H4 (cell line): ENCODE measurements around the gene JMJD6. TPM values are rescaled to one million over a fixed set of nuclear protein-coding genes. Genes with fewer than 3 reads are reported as not detected.

Experiments
- DNase-seq: peaks from one replicate; pipeline ENCODE4 v3.0.0-alpha.2; 2015; ENCODE audit warnings: low spot score
- total RNA-seq: library from RNA; depleted of rRNA; stranded (reverse); fragments of >200 nt; shearing (Covaris generic); gene quantifications from 2 replicates; pipeline ENCODE4 v1.2.3, GENCODE V29; 2014

JMJD6 gene
- total RNA-seq, 1 experiment from 2014 or later = 33.4 TPM

DNA sequence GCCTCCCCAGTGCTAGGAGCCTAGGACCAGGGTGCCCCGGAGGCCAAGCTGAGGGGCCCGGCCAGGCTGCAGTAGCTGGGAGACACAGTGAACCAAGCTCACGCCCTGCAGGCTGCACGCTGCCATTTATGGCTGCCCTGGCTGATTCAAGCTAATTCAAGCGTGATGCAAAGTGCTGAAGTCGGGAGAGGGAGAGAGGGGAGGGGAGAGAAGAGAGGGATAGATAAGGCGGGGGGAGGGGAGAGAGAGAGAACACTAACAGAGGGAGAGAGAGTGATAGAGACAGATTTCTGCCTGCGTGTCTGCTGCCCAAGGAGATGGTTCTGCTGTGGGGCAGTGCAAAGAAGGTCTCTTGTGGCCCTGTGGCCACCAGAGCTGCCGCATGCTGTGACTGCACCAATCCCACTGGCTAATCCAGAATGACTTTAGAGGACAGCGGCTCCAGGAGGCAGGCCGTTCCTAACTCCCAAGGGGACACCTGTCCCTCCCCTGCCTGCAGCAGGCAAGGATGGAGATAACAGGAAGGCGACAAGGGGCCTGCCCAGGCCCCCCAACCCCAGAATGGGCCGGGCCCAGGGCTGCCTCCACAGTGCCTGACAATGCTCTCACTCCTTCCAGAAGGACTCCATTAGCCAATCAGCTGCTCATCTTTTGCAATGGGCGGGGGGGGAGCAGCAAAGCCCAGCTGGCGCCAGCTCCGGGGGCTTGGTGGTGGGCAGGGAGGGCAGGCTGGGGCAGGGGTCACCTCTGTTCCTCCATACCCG is 28.5 kb downstream of the JMJD6 start:
- DNase-seq = no peak

DNA sequence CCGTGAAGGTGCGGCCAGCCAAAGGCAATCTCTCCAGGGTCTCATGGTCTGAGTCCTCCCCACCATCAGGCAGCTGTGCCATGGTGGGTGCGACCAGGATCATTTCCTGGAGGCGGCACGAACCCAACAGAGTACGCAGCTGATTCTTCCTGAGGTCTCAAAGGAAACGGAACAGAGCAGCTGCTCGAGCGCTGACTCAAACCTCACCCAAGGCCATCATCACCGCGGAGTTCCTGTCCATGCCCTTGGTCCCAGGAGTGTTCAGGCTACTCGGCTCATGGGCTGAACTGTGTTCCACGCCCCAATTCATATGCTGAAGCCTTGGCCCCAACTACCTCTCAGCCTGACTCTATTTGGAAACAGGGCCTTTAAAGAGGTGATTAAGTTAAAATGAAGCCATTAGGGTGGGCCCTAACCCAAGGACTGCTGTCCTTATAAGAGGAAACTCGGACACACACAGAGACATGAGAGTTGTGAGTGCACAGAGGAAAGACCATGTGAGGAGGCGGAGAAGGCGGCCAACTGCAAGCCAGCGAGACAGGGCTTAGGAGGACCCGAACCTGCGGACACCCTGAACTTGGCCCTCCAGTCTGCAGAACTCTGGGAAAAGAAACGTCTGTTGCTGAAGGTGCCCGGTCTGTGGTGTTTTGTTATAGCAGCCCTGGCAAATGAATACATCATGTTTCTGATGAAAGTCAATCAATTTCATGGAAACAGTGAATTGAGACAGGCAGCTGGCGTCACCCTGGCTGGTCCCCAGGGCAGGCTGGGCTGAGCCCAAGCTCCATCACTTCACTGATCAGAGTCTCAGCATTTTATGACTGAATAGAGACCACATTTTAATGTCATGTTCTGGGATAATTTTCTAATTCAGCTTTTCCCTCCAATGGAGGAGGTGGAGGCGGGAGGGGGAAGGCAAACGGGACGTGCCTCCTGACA is 29.4 kb downstream of the JMJD6 start:
- DNase-seq = no peak

DNA sequence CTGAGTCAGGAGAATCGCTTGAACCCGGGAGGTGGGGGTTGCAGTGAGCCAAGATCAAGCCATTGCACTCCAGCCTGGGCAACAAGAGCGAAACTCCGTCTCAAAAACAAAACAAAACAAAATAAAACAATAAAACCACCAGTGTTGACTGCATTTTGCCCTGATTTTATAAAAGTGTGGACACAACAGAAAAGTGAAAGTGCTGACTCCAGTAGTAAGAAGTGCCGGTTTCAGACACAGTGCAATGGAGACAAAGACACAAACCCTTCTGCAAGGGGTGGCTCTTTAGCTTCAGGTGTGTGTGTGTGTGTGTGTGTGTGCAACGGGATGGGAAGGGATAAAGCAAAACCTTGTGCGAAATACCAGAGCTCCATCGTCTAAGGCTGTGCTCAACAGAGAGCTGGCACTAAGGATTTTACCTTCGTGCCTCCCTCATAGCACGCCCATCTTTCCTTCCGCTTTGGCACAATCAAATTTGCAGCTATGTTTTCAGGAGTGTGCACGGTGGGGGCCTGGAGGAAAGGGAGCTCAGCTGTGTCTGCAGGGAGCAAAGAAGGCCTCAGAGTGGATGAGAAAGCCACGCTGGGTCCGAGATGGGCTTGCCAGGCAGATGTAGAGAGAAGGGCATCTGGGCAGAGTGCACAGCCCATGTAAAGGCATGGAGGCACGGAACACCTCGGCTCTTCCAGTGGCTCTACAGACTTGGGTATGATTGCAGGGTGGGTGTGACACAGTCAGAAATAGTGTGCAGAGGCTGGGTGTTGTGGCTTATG is 31.2 kb downstream of the JMJD6 start:
- no peak for DNase-seq

DNA sequence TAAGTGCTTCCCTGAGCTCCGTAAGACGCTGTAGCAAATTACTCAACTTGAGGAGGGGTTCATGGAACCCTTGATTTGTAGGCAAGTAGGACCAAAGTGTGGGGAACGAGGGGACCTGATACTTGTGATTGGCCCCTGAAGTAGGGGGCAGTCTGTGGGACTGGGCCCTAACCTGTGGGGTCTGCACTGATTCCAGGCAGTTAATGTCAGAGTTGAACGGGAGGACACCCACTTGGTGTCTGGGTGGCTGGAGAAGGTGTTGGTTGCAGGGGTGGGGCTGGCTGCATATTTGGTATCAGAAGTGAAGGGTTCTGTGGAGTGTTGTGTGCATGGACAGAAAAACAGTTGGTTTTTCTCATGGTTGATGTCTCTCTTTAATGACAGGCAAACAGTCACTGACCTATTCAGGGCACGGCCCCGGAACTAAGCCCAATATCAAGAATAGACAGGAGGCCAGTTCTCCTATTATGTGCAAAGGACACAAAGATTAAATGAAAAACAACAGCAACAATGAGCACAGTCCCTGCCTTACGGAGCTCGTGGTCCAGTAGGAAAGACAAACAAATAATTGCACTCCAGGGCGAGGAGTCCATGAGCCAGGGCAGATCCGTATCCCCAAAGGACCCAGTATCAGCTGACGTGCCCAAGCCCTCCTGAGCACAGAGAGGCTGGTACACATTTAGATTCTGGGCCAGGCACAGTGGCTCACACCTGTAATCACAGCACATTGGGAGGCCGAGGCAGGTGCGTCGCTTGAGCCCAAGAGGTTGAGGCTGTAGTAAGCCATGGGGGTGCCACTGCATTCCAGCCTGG is 34.8 kb downstream of the JMJD6 start:
- no peak for DNase-seq

DNA sequence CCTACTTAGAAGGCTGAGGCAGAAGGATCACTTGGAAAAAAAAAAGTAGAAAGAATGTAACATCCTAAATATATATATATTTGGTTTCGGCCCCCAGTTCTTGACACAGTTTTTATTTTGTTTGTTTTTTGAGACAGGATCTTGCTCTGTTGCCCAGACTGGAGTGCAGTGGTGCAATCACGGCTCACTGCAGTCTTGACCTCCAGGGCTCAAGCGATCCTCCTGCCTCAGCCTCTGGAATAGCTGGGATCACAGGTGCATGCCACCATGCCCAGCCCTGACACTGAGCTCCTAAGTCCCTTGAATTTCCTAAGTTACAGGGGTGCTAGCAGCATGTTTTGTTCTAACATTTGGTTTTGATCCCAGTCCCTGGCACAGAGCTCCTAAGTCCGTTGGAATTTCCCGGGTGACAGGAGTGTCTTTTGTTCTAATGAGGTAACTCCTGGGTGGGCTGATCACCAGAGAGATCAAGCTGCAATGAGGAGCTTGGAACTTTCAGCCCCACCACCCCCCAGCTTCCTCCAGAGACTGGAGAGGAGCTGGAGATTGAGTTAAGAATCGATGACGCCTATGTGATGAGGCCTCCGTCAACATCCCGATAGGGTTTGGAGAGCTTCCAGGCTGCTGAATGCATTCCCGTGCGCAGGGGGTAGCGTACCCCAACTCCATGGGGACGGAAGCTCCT is 35.7 kb downstream of the JMJD6 start:
- DNase-seq = no peak

DNA sequence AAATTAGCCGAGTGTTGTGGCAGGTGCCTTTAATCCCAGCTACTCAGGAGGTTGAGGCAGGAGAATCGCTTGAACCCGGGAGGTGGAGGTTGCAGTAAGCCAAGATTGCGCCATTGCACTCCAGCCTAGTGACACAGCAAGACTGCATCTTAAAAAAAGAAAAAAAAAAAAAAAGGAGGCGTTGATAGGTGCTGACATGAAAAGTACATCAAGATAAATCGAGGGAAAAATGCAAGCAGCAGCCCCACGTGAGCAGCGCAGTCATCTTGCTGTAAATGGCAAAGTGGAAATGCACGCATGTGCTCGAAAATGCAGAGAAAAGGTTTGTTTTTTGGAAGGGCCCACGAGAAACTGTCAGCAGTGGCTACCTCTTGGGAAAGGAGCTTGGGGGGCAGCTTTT is 36.5 kb downstream of the JMJD6 start:
- no peak for DNase-seq

DNA sequence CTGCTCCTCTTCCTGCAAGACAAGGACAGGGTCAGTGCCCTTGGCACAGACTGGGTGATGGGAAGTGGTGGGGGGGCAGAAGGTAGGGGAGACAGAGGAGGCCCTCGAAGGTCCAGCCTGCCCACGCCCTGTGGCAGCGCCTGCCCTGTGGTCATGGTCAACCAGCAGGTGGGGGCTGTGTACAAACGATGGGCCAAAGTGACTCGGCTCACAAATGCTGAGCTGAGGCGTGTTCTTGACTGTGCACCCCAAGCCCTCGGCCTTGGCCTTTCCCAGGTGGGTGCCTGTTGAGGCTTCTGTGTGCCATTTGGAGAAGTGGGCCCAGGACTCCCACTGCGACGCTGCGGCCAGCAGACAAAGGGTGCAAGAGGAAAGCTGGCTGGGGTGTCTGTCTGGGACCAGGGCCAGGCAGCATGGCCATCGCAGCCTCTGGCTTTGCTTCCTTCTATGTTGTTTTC is 38.2 kb downstream of the JMJD6 start:
- DNase-seq = no peak

DNA sequence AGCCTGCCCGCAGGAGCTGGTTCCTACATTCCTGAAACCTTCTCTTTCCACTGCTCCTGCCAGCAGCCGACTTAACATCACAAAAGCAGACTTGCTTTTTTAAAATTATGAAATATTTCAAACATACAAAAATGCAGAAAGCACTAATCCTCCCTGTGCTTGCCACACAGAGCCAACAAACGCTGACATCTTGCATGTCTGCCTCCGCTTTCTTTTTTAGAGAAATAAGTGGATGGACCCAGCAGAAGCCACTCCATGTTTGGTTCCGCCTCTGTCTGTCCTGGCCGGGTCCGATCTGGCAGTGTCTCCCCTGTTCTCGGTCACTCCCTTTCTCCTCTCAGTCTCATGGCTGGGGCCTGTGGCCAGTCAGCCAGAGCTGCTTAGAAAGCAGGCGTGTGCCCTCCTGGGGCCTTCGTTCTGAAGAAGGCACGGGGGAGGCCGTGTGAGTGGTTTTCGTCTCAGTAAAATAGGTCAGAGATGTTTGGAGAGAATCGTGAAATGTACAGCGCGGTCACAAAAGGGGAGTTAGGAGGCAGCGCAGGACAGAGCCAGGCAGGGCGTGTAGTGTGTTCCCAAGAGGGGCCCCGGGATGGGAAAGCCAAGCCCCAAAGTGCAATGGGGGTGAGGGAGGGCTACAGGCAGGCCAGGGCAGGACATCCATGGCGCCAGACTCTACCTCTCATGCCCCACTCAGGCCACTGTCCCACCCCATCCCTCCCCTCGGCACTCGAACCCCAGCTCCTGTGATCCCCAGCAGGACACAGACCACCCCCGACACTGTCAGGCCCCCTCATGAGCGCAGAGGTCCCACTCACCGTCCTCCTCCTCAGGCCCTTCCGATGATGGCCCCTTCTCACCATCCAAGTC is 38.9 kb downstream of the JMJD6 start:
- DNase-seq = no peak

DNA sequence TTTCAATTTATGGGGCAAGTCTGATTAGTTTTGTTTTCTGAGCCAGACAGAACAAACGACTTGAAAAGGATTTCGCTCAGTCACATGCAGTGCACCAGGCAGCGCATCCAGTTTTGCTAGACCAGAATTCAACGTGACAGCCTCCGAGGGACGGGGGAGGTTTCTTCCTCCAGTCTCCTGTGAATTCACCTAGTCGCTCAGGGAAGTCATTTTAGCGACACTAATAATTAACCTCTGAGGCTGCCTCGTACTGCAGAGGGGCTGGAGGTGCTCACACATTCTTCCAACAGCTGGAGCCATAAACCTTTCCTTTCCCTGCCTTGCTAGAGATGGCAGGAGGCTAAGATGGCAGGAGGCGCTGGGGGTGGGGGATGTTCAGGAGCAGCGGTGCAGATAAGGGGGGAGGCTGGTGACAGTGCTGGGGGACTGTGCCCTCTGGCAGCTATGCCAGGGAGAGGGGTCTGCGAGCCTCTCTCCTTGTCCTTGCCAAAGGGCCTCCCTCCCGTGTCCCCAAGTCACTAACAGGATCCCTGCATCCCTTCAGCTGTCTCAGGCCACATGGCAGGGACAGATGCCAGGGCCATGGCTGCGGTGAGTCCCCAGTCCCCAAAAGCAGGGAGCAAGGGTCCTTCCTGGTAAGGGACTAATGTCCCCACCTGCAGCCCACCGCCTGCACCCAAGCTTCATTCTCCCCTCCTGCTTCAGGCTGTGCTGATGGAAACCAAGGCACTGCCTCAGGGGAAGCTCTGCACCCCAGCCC is 39.7 kb downstream of the JMJD6 start:
- no peak for DNase-seq

DNA sequence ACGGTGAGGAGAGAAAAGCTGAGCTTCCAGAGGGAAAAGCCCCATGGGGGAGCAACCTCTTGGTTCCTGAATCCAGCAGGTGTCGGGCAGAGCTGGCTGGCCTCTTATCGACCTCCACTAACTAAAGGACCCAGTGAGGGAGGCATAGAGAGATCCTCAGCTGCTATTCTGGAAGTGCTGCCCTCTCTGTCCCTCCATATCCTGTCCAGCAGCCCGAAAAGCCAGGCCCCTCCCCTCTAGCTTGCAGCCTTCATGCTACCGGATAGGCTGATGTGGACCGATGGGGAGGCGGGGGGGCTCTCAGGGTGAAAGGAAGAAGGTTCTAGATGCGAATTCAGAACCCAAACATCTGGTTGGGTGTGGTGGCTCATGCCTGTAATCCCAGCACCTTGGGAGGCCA is 40.6 kb downstream of the JMJD6 start:
- DNase-seq = no peak

DNA sequence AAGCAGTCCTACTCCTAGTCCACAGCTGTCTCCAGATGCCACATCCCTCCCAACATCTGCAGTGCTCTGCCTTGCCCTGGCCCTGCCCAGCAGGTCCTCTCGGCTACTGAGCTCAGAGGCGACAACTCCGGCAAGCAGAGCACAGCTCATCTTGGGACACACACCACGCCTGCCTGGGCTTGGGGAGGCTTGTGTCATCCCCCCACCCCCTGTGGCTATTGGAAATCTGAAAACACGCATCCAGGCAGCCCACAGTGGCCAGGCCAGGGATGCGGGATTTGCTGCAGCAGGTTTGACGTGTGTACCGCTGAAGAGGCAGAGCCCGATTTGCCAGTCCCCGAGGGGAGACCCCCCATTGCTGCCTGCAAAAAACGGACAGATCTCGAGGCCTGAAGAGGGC is 41.0 kb downstream of the JMJD6 start:
- DNase-seq = no peak

DNA sequence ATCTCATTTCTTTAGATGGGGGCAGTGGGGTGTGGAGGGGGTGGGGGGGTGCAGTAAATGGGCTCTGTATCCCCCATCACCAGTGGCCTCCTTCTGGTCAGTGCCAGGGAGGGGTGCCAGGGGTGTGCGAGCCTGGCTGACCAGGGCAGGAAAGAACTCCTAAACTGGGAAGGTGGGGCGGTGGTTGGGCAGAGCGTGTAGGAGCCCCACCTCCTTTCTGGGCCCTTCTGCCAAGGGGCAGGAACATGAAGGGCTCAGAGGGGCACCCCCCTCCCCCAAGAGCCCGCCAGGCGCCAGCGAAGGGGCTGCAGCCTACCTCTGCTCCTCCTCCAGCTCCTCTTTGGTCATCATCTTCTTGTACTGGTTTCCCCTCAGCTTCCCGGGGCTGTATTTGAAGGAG is 41.6 kb downstream of the JMJD6 start:
- DNase-seq = no peak

DNA sequence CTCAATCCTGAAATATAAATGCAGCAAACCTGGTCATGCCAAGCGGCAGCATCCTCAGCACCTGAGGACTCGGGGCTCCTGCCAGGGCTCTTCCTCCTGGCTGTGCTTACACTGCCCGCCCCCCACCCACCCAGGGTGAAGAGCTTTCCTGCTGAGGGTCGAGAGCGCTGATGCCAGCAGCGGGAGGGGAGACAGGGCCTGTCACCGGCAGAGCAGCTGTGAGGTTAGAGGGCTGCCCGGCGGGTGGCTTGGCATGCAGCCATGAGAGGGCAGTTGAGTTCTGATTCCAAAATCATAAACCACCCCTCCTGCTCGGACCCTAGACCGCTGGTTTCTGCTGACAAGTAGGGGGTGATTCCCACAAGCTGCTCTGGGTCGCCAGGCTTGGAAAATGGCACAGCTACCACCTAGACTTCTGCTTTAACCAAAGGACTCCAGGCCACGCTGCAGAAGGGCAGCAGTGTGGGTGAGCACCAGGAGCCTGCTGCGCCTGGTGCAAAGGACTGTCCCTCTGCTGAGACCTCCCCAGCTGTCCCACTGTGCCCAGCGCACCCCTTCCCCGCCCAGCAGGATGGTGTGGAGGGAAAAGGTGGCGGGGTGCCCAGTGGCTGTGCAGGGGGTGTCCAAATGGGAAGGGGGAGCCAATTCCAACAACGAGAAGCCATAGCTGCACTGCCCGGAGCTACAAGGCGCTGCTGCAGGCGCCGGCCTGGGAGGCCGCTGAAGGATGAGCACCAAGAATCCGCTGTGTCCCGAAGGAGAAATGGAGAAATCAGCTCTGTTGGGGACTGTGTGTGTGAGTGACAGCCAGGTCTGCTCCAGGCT is 42.3 kb downstream of the JMJD6 start:
- DNase-seq = no peak

DNA sequence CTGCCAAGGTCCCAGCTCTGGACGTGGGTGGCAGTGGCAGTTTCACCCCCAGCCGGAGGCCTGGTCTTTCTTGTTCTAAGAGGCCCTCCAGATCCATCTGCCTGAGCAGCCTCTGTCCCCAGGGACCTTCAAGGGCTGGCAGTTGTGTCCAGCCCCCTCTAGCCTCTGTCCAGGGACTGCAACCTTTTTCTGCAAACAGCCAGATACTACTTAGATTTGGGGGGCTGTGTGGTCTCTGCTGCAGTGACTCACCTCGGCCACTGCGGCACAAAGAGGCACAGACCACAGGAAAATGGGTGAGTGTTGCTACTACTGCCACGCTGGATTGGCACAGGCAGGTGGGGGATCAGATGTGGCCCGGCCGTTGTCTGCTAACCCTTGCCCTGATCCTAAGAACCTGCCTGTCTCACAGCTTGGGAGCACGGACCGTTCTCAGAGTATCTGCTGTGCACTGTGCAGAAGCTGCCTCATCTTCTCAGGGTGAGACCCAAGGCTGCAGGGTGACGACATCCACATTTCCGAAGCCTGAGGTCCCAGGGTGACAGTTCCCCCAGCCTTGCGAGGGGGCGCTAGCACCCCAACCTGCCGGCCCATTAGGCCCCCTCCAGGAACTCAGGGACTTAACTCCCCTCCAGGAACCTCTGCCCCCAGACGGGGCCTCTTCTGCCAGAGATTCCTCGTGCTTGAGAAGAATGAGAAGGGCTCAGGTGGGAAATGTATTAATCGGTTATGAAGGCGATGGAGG is 43.2 kb downstream of the JMJD6 start:
- DNase-seq = no peak

DNA sequence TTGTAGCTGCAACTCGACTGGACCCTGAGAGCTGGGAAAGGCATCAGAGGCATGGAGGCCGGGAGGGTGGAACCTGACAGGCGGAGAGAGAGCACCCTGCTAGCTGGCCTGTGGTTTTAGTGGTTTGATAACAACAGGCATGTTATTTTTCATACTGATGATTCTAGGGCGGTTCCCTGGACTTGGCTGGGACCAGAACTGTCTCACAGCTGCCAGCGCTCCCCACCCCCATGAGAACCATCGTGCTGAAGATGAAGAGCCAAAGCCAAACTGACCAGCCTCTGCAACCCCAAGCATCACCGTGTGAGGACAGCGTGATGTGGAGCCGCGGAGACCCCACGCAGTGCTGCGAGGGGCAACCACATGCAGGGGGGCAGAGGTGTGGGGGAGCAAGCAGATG is 44.1 kb downstream of the JMJD6 start:
- no peak for DNase-seq

DNA sequence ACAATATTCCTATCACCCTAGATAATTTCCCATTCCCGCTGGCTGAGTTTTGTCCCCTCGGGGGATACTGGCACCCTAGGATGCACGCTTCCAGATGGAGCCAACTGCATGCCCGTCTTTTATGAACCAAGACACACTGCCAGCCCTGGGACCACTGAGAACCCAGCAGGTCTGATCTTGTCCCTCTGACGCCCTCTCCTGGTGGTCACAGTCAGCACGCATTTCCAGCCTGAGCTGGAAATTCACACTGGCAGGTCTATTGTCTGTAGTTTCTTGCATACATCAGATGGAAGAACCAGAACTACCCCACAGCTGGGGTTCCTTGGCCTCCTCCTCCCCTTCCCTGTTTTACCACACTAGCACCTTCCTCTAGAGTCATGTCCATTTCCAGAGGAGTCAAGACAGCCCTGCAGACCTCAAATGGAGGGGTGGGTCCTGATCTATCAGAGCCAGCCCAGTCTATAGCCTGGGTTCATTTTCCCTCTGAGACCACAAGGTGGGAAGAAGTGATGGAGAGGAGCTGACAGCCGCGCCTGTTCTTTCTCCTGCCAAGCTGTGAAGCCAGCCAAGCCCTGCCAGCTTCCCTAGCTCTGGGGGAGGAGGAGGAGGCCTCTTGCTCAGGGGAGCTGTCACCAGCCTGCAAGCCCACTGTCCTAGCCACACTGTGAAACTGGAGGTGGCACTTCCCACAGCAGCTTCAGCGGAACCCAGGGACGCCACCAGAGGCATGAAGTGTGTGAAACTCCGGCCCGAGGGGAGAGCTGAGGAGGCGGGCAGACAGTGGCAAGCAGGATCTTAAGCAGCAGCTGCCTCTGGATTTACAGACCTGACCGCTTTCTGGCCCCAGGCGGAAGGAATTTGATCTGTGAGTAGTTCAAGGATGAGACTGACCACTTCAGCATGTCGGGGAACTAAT is 44.9 kb downstream of the JMJD6 start:
- peak; percentile 57 for DNase-seq
